GM21825 (cell line): ENCODE data around the gene RAB11A.
A peak's percentile ranks its signal among the peaks of the same experiment; 100 is the strongest.
"Not testable (repeated sequence)": the region's sequence is repeated elsewhere in the genome, so short reads cannot be mapped to it uniquely, and the experiment has no call there.

ENCODE experiments used
- ATAC-seq: cut with Tn5 transposase; IDR thresholded peaks from one replicate; pipeline ENCODE4 v1.9.1; 2021; ENCODE audit warnings: mild to moderate bottlenecking, moderate library complexity; ENCODE audit not compliant: unreplicated experiment

RAB11A gene

GRCh38 chr15:65841121-65841930 is 28.0 kb upstream of the RAB11A start:
- ATAC-seq: no peak

GRCh38 chr15:65845826-65846519 is 23.3 kb upstream of the RAB11A start:
- ATAC-seq: no peak

DNA sequence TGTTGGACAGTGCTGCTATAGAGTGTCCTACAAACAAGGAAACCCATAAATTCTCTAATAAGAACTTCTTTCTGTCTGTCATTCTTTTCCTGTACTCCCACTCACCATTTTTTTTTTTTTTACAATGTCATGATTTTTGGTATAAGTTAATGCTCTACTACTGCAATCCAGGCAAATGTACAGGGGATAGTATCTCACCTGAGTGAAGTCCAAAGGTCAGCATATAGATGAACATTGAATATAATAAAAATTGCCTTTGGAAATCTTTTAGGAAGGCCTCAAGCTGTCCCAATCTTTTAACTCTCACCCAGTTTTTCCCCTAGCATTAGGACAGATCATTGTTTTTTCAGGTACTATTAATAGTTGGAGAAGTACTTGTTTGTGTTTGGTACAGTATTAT is 21.3 kb upstream of the RAB11A start:
- ATAC-seq: no peak

DNA sequence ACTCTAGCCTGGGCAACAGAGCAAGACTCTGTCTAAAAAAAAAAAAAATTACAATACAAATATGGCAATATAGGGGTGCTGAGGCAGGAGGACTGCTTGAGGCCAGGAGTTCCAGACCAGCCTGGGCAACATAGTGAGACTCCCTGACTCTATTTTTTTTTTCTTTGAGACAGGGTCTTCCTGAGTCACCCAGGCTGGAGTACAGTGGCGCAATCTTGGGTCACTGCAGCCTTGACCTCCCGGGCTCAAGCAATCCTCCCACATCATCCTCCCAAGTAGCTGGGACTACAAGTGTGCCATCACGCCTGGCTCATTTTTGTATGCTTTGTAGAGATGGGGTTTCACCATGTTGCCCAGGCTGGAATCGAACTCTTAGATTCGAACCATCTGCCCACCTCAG is 17.3 kb upstream of the RAB11A start:
- ATAC-seq: no peak

GRCh38 chr15:65856821-65857455 is 12.4 kb upstream of the RAB11A start:
- ATAC-seq: no peak

- no peak for ATAC-seq
These were observed 11.4 kb upstream of the RAB11A start for GRCh38 chr15:65857718-65858402.

GRCh38 chr15:65862682-65863081 is 6.6 kb upstream of the RAB11A start:
- no peak for ATAC-seq

DNA sequence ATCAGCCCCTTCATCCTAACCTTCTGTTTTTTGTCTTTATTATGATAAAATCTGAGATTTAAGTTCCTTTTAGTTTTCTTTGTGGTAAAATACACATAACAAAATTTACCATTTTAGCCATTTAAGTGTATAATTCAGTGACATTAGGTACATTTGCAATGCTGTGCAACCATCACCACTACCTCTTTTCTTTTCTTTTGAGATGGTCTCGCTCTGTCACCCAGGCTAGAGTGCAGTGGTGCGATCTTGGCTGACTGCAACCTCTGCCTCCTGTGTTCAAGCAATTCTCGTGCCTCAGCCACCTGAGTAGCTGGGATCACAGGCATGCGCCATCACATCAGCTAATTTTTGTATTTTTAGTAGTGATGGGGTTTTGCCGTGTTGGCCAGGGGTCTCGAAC is 6.2 kb upstream of the RAB11A start:
- no peak for ATAC-seq

DNA sequence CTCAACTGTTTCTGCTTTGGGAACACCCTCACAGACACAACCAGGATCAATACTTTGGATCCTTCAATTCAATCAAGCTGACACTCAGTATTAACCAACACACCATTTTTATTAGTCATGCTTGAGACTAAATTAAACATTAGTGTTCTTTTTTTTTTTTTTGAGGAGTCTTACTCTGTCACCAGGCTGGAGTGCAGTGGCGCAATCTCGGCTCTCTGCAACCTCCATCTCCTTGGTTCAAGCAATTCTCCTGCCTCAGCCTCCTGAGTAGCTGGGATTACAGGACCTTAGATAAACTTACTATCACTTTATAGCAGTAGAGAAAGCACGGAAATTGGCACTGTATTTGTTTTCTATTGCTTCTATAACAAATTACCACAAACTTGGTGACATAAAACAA is 2.0 kb upstream of the RAB11A start:
- no peak for ATAC-seq

DNA sequence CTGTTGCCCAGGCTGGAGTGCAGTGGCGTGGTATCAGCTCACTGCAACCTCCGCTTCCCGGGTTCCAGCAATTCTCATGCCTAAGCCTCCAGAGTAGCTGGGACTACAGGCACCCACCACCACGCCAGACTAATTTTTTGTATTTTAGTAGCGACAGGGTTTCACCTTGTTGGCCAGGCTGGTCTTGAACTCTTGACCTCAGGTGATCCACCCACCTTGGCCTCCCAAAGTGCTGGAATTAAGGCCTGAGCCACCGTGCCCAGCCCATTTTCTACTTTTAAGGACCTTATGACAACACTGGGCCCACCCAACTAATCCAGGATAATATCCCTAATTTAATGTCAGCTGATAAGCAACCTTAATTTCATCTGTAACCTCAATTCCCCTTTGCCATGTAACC is 1.4 kb upstream of the RAB11A start:
- not testable (repeated sequence) for ATAC-seq

DNA sequence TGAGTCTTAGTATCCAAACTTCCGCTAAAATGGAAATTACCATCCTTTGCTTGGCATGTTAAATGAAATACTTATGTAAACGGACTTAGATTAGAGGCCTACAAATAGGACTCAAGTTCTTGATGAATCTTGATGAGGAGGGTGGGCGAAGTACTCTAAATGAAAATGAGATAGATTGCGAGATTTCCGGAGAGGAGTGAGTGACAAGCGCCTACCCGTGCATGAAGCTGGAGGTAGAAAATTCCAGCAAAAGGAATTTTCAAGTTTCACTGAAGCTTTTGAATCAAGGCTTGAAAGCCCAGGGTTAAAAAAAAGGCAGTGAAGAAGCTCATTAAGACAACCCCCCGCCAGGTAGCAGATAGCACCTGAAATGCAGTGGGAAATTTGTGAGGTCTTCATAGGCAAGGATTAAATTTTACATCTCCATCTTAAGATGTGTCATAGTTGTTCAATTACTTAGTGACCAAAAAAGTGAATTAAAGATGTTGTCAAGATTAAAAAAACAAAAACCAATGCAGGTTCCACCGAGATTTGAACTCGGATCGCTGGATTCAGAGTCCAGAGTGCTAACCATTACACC is 655 bp upstream of the RAB11A start:
- ATAC-seq: no peak

- peak; percentile 10 for ATAC-seq
These were observed 922 bp downstream of the RAB11A start for GRCh38 chr15:65869954-65870871.

GRCh38 chr15:65870889-65871533 is 1.7 kb downstream of the RAB11A start:
- ATAC-seq: no peak

DNA sequence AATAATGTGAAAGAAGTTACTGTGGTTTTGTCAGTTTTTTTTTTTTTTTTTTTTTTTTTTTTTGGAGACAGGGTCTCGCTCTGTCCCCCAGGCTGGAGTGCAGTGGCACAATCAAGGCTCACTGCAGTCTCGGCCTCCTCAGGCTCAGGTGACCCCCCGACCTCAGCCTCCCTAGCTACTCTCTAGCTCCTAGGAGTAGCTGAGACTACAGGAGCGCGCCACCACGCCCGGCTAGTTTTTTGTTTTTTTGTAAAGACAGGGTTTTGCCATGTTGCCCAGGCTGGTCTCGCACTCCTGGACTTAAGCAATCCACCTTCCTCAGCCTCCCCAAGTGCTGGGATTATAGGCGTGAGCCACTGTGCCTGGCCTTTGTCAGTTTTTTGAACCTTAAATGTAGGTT is 2.6 kb downstream of the RAB11A start:
- not testable (repeated sequence) for ATAC-seq

DNA sequence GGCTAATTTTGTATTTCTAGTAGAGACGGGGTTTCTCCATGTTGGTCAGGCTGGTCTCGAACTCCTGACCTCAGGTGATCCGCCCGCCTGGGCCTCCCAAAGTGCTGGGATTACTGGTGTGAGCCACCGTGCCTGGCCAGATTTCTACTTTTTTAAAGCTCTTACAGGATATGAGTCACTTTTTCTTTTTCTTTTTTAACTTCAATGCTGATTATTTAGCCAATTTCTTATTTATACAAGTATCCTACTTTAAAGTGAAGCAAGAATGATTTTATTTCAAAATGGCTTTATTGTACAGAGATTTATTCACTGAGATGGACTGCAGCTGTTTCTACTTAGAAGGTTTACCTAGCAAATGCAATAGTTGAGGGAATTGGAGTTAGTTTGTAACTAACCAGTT is 3.3 kb downstream of the RAB11A start:
- ATAC-seq: not testable (repeated sequence)

GRCh38 chr15:65873256-65873655 is 4.0 kb downstream of the RAB11A start:
- ATAC-seq: no peak

GRCh38 chr15:65875458-65875857 is 6.2 kb downstream of the RAB11A start:
- ATAC-seq: no peak

GRCh38 chr15:65877749-65878148 is 8.5 kb downstream of the RAB11A start:
- no peak for ATAC-seq

DNA sequence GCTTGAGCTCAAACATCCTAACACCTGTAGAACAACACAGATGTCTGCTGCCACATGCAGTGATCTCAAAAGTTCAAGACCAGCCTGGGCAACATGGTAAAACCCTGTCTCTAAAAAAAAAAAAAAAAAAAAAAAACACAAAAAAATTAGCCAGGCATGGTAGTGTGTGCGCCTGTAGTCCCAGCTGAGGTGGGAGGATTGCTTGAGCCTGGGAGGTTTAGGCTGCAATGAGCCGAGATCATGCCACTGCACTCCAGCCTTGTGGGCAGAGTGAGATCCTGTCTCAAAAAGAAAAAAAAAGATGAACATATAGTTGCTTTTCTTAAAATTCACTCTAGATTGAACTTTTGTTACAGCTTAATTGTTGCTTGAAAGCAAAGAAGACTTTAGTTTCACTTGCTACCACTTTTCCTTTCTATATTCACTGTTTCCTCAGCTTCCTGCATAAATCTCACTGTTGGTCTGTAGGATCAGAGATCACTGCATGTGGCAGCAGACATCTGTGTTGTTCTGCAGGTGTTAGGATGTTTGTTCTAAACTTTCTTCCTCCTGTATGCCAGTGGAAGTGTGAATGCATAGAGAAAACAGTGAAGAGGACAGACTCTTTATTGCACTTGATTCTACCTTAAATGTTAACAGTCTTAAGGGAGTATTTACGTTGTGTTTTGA is 12.6 kb downstream of the RAB11A start:
- ATAC-seq: no peak
